Right kidney (tissue), 1 donor: ENCODE measurements around the gene MICAL3.
A peak's percentile ranks its signal among the peaks of the same experiment; 100 is the strongest.
"Not testable (repeated sequence)": the region's sequence is repeated elsewhere in the genome, so short reads cannot be mapped to it uniquely, and the experiment has no call there.

ENCODE experiments used
- DNase-seq: peaks from one replicate; pipeline ENCODE4 v3.0.0-alpha.2; 2016

Gene MICAL3

DNA sequence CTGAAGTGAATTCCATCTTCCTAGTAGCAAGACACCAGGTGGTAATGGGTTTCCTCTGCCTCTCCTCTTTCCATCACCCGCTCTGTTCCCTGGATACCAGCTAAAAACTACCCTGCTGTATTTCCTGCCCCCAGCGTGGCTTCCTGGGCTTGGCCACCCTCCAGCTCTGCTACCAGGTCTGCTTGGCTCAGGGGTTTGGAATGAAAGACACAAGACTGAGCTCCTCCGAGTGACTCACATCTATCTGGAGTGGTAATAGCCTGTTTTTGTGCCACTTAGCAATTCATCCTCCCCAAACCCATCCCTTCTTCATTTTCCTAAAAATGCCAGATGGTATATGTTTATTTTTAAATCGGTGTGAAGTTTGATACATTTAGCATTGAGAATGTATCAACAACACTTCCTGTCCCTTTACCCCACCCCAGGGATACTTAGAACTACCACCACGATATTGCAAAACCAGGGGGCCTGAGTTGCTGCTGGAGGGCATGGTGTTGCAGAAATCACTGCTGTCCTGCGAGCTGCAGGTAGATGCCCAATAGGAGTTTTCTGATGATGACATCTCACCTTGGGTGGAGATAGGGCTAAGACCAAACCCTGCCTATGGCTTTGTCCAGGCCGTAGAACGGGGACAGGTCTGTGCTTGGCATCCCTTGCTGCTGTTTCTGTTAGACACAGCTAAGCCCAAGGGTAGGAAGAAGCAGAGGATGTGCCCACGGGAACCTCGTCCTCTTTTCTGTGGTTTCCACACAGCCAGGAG, 7.5 kb upstream of the MICAL3 start:
- DNase-seq: no peak

DNA sequence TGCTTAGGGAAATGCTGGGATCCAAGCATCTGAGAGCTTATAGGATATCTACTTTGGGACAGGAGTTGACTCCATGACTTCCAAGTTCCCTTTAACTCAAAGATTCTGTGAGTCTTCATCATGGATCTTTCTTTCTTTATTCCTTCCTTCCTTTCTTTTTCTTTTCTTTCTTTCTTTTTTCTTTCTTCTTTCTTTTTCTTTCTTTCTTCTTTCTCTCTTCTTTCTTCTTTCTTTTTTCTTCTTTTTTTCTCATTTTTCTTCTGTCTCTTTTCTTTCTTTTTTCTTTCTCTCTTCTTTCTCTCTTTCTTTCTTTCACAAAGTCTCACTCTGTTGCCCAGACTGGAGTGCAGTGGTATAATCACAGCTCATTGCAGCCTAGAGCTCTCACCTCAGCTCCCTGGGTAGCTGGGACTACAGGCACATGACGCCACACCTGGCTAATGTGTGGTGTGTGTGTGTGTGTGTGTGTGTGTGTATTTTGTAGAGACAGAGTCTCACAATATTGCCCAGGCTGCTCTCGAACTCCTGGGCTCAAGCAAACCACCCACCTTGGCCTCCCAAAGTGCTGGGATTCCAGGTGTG, 5.4 kb upstream of the MICAL3 start:
- DNase-seq: no peak

DNA sequence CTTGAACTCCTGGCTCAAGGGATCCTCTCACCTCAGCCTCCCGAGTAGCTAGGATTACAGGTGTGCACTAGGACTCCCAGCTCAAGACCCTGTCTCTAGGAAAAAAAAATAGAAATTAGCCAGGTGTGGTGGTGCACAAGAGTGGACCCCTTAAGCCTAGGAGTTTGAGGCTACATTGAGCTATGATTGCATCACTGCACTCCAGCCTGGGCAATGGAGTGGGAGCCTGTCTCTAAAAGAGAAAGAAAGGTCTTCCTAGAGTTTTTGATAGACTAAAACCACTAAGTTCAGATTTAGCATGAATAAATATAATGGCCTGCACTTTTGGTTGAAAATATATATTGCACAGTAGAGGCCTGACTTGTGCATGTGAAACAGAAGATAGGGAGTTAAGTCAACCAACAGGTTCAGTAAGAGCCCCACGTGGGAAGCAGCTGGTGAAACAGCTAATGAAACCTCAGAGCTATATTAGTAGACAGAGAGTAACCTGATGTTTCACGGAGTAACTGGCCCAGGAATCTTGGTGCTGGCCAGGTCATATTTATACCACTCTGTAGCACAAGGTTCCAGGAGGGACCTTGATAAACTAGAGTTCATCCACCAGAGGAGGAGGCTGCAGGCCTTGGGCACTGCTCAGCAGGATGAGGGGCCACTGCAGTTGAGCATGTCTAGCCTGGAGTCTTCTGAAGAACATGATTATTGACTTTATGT, 4.6 kb upstream of the MICAL3 start:
- DNase-seq: no peak

- DNase-seq: not testable (repeated sequence)
Measured at GRCh38 chr22:18025898-18026297, 1.5 kb upstream of the MICAL3 start.

DNA sequence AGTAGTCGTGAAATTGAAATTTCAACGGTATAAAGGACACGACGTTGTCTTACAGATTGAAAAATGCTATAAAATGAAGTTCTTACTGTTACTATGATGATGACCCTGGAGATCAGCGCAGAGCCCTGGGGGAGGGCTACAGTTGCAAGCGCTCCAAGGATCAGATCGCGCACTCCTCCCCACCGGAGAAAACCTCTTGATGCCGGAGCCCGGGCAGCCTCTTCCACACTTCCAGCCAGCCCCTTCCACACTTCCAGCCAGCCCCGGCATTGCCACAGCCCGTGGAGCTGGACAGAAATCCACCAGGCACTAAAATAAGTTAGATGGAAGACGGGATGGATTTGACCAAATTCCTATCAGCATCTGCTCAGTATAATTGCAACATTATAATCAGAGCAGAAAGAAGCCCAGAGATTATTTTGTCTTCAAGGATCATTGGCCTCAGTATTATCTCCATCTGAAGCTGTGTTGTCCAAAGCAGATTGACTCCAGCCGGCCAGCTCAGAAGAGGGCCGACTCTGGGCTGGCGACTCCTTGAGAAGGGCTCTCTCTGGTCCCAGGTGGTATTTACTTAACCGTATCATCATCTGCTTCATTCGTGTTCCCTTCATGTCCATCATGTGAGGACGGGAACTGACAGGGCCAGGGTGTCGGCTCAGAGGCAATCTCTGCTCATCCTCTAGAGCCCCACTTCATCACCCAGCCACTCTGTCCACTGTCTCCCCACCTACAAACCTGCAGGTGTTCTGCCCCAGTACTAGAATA, 777 bp upstream of the MICAL3 start:
- no peak for DNase-seq

GRCh38 chr22:18023509-18024275, 669 bp downstream of the MICAL3 start:
- peak; percentile 88 for DNase-seq

DNA sequence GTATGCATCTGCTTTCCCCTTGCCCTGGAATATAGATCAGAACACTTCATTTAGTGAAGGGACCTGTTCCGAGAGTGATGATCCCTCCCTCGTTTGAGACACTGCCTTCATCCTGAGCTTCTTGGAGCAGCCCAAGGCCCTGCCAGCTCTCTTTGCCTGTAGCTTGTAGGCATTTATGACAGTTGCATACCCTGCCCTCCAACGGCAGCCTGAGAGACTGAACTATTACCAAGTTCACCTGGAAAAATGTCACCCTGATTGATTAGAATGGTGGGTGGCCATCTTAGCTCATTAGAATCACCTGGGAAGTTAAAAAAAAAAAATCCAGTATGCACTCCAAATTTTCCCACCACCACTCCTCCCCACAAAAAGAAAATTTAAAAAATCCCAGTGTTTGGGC, 1.5 kb downstream of the MICAL3 start:
- no peak for DNase-seq

DNA sequence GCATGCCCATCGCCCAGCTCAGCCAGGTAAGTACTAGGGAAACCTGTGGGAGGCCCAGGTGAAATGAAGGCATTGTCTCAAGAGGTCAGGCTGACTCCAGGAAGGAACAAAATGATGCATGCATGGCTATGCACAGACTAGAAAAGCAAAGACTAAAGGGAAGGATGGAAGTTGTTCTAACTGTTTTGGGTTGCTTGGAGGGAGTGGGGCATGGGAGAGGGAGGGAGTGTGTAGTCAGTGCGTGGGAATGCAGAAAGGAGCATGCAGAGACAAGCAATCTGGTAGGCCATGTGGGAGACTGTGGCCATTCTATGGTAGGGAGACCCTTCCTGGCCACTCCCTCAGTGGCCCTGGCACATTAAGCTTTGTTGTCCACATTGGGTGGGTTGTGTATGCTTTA, 2.9 kb downstream of the MICAL3 start:
- no peak for DNase-seq

- not testable (repeated sequence) for DNase-seq
Measured at GRCh38 chr22:18020743-18021142, 3.6 kb downstream of the MICAL3 start.

GRCh38 chr22:18013947-18014346, 10.4 kb downstream of the MICAL3 start:
- DNase-seq: no peak

GRCh38 chr22:18013436-18013835, 10.9 kb downstream of the MICAL3 start:
- DNase-seq: no peak

DNA sequence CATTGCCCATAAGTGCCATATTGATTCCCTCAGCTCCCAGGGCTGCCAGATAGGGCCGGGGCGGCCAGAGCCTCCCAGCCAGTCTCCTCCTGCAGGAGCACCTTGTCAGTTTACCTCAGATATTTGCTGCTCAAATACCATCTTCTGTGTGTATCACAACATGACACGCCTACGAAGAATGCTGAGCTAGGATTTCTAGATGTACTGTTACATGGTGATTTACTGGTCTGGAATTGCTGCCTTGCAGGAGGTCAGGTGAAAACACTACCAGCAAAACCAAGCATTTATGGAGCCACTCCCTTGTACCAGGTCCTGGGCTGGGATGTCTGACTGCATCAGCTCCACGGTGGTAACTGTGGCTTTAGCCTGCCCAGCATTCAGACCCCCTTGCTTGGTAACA, 11.8 kb downstream of the MICAL3 start:
- DNase-seq: no peak

DNA sequence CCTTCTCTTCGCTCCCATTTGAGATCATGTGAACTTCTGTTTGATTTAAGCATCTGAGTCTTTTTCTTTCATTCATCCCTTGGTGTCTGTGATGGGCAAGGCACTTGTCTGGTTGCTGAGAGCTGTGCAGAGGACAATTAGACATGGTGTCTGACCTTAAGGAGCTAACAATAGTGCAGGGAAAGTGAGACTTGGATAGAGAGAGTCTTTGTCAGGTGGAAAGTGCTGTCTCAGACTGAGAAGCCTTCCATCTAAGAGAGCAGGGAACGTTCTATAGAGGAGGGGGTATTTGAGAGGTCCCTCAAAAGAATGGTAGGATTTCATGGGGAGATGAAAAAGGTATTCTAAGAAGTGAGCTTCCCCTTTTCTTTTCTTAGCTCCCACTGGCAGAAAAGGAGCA, 14.1 kb downstream of the MICAL3 start:
- no peak for DNase-seq

DNA sequence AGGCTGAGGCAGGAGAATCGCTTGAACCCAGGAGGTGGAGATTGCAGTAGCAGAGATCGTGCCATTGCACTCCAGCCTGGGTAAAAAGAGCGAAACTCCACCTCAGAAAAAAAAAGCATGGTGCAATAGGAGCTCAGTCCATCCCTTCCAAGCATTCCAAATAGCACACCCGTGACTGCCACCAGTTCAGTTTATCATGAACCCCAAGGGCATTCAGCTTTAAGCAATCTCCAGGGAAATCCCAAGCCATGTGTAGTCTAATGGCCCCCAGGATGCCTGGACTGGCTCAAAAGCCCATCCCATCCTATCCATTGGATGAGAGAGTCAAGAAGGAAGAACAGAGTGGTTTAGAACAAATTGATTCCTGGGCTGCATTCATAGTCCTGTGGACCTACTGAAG, 16.2 kb downstream of the MICAL3 start:
- no peak for DNase-seq

DNA sequence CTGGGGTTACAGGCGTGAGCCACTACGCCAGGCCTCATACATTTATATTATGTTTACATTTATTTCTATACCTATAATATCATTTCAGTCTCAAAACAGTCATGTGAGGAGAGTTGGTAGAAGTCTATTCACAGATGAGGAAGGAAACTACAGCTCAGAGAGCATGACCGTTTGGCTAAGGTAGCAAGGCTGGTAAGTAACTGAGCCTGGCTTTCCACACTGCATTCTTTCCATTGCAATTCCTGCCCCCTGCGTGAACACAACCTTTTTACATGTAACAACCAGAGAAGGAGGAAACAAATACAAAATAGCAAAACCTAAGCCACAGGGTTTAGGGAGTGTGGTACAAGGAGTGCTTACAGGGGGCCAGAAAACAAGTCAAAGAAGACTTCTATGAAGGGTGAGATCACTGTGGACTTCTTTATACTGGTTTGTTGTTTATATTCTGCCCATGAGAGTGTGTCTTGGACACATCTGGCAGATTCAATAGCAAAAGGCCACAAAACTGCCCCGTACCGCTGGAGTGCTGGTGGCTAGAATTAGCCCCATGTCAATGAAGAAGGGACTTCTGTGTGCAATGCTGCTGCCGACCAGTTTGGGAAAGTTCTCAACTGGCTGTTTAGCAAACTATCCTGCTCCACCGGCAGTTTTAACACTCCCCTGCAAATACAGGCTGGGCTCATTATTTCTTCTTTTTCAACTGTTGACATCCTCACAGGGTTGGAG, 19.0 kb downstream of the MICAL3 start:
- no peak for DNase-seq

- DNase-seq: not testable (repeated sequence)
Measured at GRCh38 chr22:18001894-18002315, 22.5 kb downstream of the MICAL3 start.

GRCh38 chr22:18001040-18001893, 23.1 kb downstream of the MICAL3 start:
- peak; percentile 100 for DNase-seq

GRCh38 chr22:18000441-18001039, 23.8 kb downstream of the MICAL3 start:
- DNase-seq: peak; percentile 80

GRCh38 chr22:17999851-18000250, 24.5 kb downstream of the MICAL3 start:
- DNase-seq: no peak

DNA sequence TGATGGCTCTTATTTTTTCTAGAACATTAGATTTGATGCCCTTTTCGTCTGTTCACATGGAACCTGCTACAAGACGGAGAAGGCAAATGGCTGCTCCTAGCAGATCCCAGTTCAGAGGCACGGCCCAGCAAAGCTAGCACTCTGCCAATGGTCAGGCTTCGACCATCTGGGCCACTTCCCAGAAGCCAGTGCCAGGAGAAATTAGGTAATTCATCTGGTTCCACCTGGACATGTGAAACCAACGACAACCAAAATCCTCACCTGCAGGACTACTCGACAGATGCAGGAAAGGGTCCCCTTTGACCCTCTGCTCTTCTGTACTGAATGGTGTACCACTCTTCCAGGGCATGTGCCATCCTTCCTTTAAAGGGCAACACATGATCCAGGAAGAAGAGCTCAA, 25.4 kb downstream of the MICAL3 start:
- no peak for DNase-seq
